ENCODE measurements around the gene PEX14.

DNA sequence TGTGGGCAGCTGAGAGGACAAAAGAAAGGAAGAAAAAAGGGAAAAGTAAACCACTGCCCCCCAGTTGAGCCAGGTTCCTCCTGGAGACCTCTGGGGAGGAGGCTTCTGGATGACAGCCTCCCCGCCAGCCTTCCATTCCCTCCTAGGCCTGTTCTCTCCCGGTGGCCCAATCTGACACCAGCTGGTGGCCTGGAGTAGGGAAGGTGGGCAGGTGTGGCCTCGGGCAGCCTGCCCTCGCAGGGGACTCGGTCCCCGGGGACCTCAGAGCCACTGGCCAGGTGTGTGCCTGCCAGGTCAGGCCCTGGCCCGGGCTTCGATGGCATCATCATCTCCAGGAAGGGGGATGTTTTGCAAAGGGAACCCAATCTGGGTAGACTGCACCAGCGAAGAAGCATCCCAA lies 162.7 kb downstream of the PEX14 start:
- no peak for TF ChIP-seq EZH2phosphoT487 (IDR thresholded peaks at IDR 0.05; ENCODE audit: low read depth)
- TF ChIP-seq, protein P1, sequence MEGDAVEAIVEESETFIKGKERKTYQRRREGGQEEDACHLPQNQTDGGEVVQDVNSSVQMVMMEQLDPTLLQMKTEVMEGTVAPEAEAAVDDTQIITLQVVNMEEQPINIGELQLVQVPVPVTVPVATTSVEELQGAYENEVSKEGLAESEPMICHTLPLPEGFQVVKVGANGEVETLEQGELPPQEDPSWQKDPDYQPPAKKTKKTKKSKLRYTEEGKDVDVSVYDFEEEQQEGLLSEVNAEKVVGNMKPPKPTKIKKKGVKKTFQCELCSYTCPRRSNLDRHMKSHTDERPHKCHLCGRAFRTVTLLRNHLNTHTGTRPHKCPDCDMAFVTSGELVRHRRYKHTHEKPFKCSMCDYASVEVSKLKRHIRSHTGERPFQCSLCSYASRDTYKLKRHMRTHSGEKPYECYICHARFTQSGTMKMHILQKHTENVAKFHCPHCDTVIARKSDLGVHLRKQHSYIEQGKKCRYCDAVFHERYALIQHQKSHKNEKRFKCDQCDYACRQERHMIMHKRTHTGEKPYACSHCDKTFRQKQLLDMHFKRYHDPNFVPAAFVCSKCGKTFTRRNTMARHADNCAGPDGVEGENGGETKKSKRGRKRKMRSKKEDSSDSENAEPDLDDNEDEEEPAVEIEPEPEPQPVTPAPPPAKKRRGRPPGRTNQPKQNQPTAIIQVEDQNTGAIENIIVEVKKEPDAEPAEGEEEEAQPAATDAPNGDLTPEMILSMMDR (IDR thresholded peaks at IDR 0.05; ENCODE audit: low read depth, low read length), result no peak

Data from OCI-LY3 (cell line).